ENCODE measurements around the gene ACP6. TPM values are rescaled to one million over a fixed set of nuclear protein-coding genes. Genes with fewer than 3 reads are reported as not detected.
A peak's percentile ranks its signal among the peaks of the same experiment; 100 is the strongest.

The ACP6 gene
- total RNA-seq, 1 experiment from 2014 or later, result 12.0 TPM

- no peaks in the 10 kb centered on the region for H3K36me3 ChIP-seq (ENCODE audit: control insufficient read depth, insufficient read depth, low read length)
- in situ Hi-C loops (cut with HindIII; ENCODE audit: low pct_unique_long_range_greater_than_20kb, low sequenced_read_pairs) (no loop called here), intact Hi-C loops (cut with micrococcal nuclease; ENCODE audit: unreplicated experiment) (loop anchor here (5.0 to 10.0 kb wide), 4 partner anchors 54 to 252 kb away; no protein-coding TSS in a partner anchor)
- H3K9me3 ChIP-seq (ENCODE audit: control insufficient read depth, insufficient read depth, low read depth, low read length), result no peaks in the 10 kb centered on the region
- no TSS peak for BruUV-seq (replicated peaks)
- ChIA-PET CTCF (interaction anchor here (0.6 to 1.0 kb wide), 3 partner anchors 13 to 302 kb away, joined by 3 to 10 read pairs (median 3); no protein-coding TSS in a partner anchor), POLR2A (no interaction called here)
- no peak overlapping the region for H3K27ac ChIP-seq (ENCODE audit: low read length)
- DNase-seq (ENCODE audit: low read depth, low spot score), result peak; percentile 32
- peak; percentile 96 for ATAC-seq
- TF ChIP-seq POLR2AphosphoS5 (IDR thresholded peaks at IDR 0.05; ENCODE audit: low read depth, low read length) (no peak), TCF7L2 (IDR thresholded peaks at IDR 0.05; ENCODE audit: low read depth, low read length) (no peak), SIN3A (IDR thresholded peaks at IDR 0.05; ENCODE audit: borderline replicate concordance, insufficient read depth, low read depth, low read length) (no peak), CTCF (IDR thresholded peaks at IDR 0.05) (peak; percentile 92)
- TF ChIP-seq, protein P1, sequence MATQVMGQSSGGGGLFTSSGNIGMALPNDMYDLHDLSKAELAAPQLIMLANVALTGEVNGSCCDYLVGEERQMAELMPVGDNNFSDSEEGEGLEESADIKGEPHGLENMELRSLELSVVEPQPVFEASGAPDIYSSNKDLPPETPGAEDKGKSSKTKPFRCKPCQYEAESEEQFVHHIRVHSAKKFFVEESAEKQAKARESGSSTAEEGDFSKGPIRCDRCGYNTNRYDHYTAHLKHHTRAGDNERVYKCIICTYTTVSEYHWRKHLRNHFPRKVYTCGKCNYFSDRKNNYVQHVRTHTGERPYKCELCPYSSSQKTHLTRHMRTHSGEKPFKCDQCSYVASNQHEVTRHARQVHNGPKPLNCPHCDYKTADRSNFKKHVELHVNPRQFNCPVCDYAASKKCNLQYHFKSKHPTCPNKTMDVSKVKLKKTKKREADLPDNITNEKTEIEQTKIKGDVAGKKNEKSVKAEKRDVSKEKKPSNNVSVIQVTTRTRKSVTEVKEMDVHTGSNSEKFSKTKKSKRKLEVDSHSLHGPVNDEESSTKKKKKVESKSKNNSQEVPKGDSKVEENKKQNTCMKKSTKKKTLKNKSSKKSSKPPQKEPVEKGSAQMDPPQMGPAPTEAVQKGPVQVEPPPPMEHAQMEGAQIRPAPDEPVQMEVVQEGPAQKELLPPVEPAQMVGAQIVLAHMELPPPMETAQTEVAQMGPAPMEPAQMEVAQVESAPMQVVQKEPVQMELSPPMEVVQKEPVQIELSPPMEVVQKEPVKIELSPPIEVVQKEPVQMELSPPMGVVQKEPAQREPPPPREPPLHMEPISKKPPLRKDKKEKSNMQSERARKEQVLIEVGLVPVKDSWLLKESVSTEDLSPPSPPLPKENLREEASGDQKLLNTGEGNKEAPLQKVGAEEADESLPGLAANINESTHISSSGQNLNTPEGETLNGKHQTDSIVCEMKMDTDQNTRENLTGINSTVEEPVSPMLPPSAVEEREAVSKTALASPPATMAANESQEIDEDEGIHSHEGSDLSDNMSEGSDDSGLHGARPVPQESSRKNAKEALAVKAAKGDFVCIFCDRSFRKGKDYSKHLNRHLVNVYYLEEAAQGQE (IDR thresholded peaks at IDR 0.05; ENCODE audit: insufficient read depth in 1 of 2, low read depth in 2 of 2, low read length in 1 of 2), result no peak
- no peaks in the 10 kb centered on the region for H3K27me3 ChIP-seq (ENCODE audit: control insufficient read depth, insufficient read depth, low read length)
- no peak overlapping the region for H3K4me3 ChIP-seq (ENCODE audit: low read depth in 2 of 2, low read length in 2 of 2)
- no peaks in the 10 kb centered on the region for H3K4me1 ChIP-seq (ENCODE audit: control insufficient read depth, insufficient read depth, low read length)
These were observed 29.7 kb downstream of the ACP6 start for GRCh38 chr1:147640553-147641165.

DNA sequence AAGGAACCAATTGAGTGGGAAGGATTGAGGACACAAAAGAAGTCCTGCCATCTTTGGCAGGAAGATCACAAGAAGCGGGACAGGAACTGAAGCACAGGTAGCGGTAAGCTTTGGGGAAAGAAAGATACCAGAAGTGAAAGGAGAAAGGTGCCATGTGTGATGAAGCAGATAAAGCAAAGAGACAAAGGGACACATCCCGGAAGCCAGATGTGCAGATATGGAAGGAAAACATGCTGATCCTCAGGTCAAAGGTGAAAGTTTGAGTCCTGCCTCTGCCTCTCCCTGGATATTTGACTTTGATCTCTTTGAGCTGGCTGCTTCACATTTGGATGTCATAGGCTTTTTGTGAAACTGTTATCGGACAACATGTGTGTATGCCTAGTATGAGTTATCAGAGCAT is 34.0 kb downstream of the ACP6 start:
- H3K27me3 ChIP-seq (ENCODE audit: control insufficient read depth, insufficient read depth, low read length), result no peaks in the 10 kb centered on the region
- TF ChIP-seq, protein P1 (IDR thresholded peaks at IDR 0.05; ENCODE audit: insufficient read depth in 1 of 2, low read depth in 2 of 2, low read length in 1 of 2), result no peak
- TF ChIP-seq CTCF (IDR thresholded peaks at IDR 0.05), result no peak
- TF ChIP-seq SIN3A (IDR thresholded peaks at IDR 0.05; ENCODE audit: borderline replicate concordance, insufficient read depth, low read depth, low read length), result no peak
- no peak for TF ChIP-seq POLR2AphosphoS5 (IDR thresholded peaks at IDR 0.05; ENCODE audit: low read depth, low read length)
- no peak for TF ChIP-seq TCF7L2 (IDR thresholded peaks at IDR 0.05; ENCODE audit: low read depth, low read length)
- no peaks in the 10 kb centered on the region for H3K9me3 ChIP-seq (ENCODE audit: control insufficient read depth, insufficient read depth, low read depth, low read length)
- intact Hi-C loops (cut with micrococcal nuclease; ENCODE audit: unreplicated experiment) (no loop called here), in situ Hi-C loops (cut with HindIII; ENCODE audit: low pct_unique_long_range_greater_than_20kb, low sequenced_read_pairs) (no loop called here)
- ChIA-PET POLR2A (no interaction called here), CTCF (no interaction called here)
- no peak for ATAC-seq
- no peak overlapping the region for H3K4me3 ChIP-seq (ENCODE audit: low read depth in 2 of 2, low read length in 2 of 2)
- H3K27ac ChIP-seq (ENCODE audit: low read length), result no peak overlapping the region
- DNase-seq (ENCODE audit: low read depth, low spot score), result no peak
- H3K4me1 ChIP-seq (ENCODE audit: control insufficient read depth, insufficient read depth, low read length), result no peaks in the 10 kb centered on the region
- no peaks in the 10 kb centered on the region for H3K36me3 ChIP-seq (ENCODE audit: control insufficient read depth, insufficient read depth, low read length)
- BruUV-seq (replicated peaks), result no TSS peak

Measured in Panc1 (cell line).